Measurements from ENCODE around the gene HOXD12. TPM values are rescaled to one million over a fixed set of nuclear protein-coding genes. Genes with fewer than 3 reads are reported as not detected.

The HOXD12 gene
- total RNA-seq, 1 experiment from 2014 or later = 0.20 TPM

DNA sequence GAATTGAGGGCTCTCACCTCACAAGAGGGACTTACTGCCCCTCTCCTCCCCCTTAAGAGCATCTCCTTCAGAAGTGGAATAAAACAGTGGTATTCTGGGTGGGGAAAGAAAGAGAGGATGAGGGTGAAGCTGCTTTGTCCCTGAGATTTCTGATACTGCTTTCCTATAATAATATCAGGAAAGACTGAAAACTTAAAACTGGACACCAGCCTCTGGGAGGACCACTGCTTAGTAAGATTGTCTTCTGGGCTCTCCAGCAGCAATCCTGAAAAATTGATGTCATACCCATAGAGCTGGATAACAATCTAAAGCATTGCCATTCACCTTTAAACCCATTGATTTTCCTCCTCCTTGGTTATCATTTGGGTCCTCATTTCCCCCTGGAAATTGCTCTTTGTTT lies 47.0 kb downstream of the HOXD12 start:
- DNase-seq (ENCODE audit: extremely low read depth, low read depth) = no peak

DNA sequence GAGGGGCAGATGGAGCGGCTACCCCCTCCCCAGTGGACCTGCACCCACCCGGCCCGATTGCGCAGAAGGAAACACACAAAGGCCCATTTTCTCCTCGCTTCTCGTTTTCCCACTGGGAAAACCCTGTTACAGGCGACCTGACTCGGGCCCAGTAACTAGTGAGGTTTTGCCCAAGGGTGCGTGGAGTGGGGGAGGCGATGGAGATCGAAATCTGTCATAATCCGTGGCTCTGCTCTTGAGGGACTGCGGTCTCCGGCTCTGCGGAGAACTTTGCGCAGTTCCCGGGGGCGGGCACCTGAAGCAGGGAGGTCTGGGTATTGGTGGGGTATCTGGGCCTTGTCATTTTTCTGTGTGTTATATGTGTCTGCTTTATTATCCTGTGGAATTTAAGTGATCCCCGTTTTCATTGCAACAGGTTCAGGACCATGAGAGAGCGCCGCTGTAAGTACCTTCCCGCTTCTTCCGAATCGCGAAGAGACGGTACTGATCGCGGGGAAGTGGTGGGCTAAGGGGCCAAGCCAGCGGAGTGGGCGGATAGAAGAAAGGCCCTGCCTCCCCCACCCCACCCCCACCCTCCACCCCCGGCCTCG lies 47.7 kb downstream of the HOXD12 start:
- no peak for DNase-seq (ENCODE audit: extremely low read depth, low read depth)

DNA sequence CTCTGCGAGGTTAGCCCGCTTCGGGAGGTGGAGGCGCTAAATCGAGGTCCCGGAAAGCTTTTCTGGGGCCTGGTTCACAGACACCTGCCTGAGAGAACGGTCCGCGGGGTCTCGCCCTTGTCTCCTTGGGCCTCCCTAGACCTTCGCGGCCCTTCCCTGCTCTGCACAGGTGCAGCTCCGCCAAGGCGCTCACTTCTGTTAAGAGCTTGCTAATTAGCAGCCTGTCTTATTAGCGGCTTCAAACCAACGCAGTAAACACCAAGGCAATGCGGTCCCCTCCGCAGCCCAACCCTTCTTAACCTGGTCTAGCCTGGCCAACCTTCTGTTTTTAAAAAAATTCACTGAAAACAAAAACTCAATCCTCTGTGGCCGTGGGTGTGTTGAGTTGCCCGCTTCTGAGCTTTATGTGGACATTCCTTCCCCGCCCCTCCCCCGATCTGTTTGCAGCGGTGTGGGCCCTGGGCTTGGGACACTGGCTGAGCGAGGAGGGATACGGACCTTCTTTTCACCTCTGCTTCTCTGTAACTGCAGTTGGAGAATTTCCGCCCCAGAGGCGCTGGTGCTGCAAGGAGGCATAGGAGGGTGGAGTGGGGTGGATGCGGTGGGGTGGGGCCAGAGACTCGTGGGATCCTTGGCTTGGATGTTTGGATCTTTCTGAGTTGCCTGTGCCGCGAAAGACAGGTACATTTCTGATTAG lies 48.4 kb downstream of the HOXD12 start:
- DNase-seq (ENCODE audit: extremely low read depth, low read depth) = no peak

DNA sequence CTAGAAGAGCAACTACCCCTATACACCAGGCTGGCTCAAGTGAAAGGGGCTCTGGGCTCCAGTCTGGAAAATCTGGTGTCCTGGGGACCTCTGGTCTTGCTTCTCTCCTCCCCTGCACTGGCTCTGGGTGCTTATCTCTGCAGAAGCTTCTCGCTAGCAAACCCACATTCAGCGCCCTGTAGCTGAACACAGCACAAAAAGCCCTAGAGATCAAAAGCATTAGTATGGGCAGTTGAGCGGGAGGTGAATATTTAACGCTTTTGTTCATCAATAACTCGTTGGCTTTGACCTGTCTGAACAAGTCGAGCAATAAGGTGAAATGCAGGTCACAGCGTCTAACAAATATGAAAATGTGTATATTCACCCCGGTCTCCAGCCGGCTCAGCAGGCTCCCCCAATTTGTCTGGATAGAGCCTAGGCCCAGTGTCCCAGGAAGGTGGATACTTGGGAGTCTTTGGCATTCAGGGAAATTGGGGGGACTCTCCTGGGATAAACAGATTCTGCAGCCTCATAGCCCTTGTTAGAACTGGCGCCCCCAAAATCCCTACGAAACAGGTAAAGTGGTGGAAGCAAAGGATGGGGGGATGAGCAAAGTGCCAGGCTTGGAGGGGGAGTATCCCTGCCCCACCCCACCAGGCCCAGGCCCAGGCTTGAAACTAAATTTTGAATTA lies 49.3 kb downstream of the HOXD12 start:
- no peak for DNase-seq (ENCODE audit: extremely low read depth, low read depth)

DNA sequence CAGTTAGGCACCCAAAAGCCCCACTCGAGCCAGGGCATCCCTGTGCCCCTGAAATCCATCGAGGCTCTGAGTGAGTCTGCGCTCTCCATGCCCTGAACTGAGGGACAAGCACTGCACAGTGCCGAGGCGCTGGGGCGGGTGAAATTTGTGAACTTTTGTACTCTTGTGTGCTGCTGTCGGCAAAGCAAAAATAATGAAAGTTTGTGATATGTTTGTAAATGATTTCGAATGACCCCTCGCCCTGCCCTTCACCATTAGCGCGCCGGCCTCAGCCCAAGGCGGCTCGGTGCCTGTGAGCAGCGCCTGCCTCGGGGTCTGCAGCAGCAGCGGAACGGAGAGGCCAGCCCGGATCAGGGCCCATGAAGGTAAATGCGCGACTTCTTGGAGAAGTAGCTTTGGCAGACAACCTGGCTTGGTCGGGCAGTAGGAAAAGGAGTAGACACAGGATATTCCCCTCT lies 49.9 kb downstream of the HOXD12 start:
- DNase-seq (ENCODE audit: extremely low read depth, low read depth) = no peak

DNA sequence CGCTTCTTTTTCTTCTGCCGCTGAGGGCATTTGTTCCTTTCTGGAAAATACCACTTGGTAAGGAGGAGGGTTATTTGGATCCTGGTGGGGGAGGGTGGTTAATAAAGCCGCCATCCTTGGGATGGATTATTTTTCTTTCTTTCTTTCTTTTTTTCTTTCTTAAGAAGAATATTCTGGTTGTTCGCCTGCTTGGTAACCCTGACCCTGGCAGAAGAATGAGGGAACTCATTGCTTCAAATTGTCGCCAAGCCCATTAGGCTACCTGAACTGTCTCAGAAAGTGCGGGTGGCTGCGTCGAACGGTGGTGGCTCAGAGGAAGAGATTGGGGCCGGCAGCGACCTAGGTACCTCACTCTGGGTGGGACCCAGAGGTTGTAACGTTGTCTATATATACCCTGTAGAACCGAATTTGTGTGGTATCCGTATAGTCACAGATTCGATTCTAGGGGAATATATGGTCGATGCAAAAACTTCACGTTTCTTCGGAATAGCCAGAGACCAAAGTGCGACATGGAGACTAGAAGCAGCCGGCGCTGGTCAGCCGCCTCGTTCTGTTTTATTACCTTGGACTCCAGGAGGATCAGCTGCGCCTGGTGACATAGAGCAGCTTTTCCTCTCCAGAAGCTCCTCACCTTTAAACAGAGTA lies 50.5 kb downstream of the HOXD12 start:
- DNase-seq (ENCODE audit: extremely low read depth, low read depth) = no peak

DNA sequence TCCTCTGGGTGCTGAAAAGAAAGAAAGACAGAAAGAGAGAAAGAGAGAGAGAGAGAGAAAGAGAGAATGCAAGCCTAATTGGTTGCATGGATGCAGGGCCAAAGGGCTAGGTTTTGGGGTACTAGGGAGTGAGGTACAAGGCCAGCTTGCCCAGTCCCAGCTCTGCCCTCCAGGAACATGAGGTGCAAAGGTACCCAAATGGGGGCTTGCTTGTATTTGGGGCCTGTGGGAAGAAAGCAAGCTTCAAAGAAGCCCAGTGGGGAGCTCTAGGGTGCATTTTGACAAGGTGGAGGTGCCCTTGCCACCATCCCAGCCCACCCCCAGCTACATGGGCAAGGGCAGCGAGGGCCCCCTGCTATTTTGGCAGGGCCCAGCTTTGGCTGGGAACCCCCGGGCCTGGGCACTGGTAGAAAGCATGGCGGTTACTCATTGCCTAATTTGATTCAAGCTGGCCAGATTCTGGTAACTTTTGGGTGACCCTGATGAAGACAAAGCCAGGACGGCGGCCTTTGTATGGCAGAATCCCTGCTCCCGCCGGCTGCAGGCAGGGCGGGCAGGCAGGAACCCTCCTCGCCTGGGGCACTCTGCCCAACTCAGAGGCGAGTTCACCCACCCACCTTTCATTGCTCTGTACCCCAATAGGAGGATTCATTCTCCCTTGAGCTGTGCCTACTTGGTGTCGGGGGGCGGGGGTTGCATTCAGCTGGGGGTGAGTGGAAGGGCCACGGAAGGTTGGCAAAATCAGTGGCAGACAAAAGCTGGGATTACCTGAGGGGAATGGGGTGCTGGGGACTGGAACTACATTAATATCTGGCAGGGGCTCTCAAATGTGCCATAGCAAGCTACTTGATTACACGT lies 51.2 kb downstream of the HOXD12 start:
- no peak for DNase-seq (ENCODE audit: extremely low read depth, low read depth)

DNA sequence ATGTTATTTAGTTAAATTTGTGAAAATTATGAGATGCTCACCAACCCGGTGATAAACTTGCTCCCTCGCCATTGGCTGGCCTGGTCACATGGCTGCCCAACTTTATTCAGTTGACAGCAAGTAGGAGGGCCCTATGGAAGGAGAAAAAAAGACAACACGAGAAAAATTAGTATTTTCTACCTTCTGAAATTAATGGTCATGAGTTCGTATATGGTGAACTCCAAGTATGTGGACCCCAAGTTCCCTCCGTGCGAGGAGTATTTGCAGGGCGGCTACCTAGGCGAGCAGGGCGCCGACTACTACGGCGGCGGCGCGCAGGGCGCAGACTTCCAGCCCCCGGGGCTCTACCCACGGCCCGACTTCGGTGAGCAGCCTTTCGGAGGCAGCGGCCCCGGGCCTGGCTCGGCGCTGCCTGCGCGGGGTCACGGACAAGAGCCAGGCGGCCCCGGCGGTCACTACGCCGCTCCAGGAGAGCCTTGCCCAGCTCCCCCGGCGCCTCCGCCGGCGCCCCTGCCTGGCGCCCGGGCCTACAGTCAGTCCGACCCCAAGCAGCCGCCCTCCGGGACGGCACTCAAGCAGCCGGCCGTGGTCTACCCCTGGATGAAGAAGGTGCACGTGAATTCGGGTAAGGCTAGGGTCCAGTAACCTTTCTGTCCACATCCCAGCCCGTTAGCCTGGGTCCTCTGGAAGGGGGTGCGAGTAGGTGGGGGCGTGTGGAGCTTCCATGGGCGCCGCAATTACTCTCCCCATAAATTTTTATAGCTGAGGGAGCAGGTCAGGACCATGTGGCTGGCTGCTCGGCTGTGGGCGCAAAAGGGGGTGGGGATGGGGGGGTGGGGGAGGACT lies 52.1 kb downstream of the HOXD12 start, which contains the start of gene HOXD4:
Gene HOXD4 (plus strand): TSS at position 109 of the 846 bp plus-strand sequence. CDS start 84 bp downstream, at position 193.
- DNase-seq (ENCODE audit: extremely low read depth, low read depth) = no peak

Small RNAs within 50 kb of the gene (small RNA-seq; reads per million reads assigned to genes)
- gene MIR10B = 0.81 to 15.0 reads per million in 2 experiments

Other genes starting within 250 kb of the HOXD12 start
- gene LNPK, start 97.5 kb upstream of the HOXD12 start, total RNA-seq (2014; rRNA removed; shearing (Covaris generic)) = 20.8 and 24.0 TPM in 2 replicates
- not detected in 2 replicates for gene EVX2, start 15.8 kb upstream of the HOXD12 start, total RNA-seq (2014; rRNA removed; shearing (Covaris generic))
- gene HOXD13, start 7.1 kb upstream of the HOXD12 start, total RNA-seq (2014; rRNA removed; shearing (Covaris generic)) = 4.7 and 5.2 TPM in 2 replicates
- not detected in 2 replicates for gene HOXD11, start 7.5 kb downstream of the HOXD12 start, total RNA-seq (2014; rRNA removed; shearing (Covaris generic))
- gene HOXD10, start 17.0 kb downstream of the HOXD12 start, total RNA-seq (2014; rRNA removed; shearing (Covaris generic)) = 0.25 TPM in 1 of 2 replicates, not detected in the other
- not detected in 2 replicates for gene HOXD9, start 22.9 kb downstream of the HOXD12 start, total RNA-seq (2014; rRNA removed; shearing (Covaris generic))
- gene HOXD8, start 29.9 kb downstream of the HOXD12 start, total RNA-seq (2014; rRNA removed; shearing (Covaris generic)) = 11.7 and 13.9 TPM in 2 replicates
- gene HOXD4, start 51.8 kb downstream of the HOXD12 start, total RNA-seq (2014; rRNA removed; shearing (Covaris generic)) = not detected in 2 replicates
- gene HOXD3, start 57.5 kb downstream of the HOXD12 start, total RNA-seq (2014; rRNA removed; shearing (Covaris generic)) = not detected in 2 replicates
- gene HOXD1, start 88.9 kb downstream of the HOXD12 start, total RNA-seq (2014; rRNA removed; shearing (Covaris generic)) = not detected in 2 replicates
- gene MTX2, start 169.6 kb downstream of the HOXD12 start, total RNA-seq (2014; rRNA removed; shearing (Covaris generic)) = 39.5 and 44.1 TPM in 2 replicates